GM23248 (cell line): ENCODE measurements around the gene PDSS1.

Experiments
- EZH2 ChIP-seq: fragments of 200-600 bp; sonication (generic); IDR thresholded peaks from 2 replicates; pipeline ENCODE4 v1.6.1; 2018; ENCODE audit warnings: antibody characterized with exemption, mild to moderate bottlenecking; ENCODE audit not compliant: insufficient read depth, poor library complexity, severe bottlenecking
- EZH2phosphoT487 ChIP-seq: fragments of 200-600 bp; sonication (generic); IDR thresholded peaks from 2 replicates; pipeline ENCODE4 v1.6.1; 2018; ENCODE audit warnings: antibody characterized with exemption, moderate library complexity, mild to moderate bottlenecking, low read depth; ENCODE audit not compliant: insufficient read depth

- TF ChIP-seq EZH2 (no peak), EZH2phosphoT487 (no peak)
Observed at GRCh38 chr10:26723016-26723415, 25.5 kb downstream of the PDSS1 start.
